CD4-positive, alpha-beta memory T cell (primary cell): ENCODE results near the gene CDC73. TPM values are rescaled to one million over a fixed set of nuclear protein-coding genes. Genes with fewer than 3 reads are reported as not detected.
"Not testable (repeated sequence)": the region's sequence is repeated elsewhere in the genome, so short reads cannot be mapped to it uniquely, and the experiment has no call there.

Experiments used
- CTCF ChIA-PET: fragments of 350-600 bp; sonication (Branson Sonifier 250); formaldehyde crosslinking; loops from one replicate; lab custom pipeline; 2021; ENCODE audit warnings: inconsistent platforms; ENCODE audit not compliant: partially characterized antibody; lab: Charles Lee
- POLR2A ChIA-PET: fragments of 350-600 bp; sonication (Branson Sonifier 250); formaldehyde crosslinking; loops from one replicate; lab custom pipeline; 2021; ENCODE audit not compliant: partially characterized antibody; lab: Charles Lee
- DNase-seq, 5 donors: peaks; one replicate each; pipeline versions ENCODE4 v3.0.0 to v3.0.0-alpha.2; 2020 to 2022; ENCODE audit warnings: mixed read lengths in 1 of 5
- H3K27ac ChIP-seq: one replicate; pipeline ENCODE4 v1.7.0; 2013; ENCODE audit warnings: low read depth, low read length
- H3K27me3 ChIP-seq: 2 replicates; pipeline ENCODE4 v1.7.0; 2013; ENCODE audit warnings: mild to moderate bottlenecking, low read length, moderate library complexity; ENCODE audit not compliant: insufficient read depth
- H3K36me3 ChIP-seq: 2 replicates; pipeline ENCODE4 v1.7.0; 2013; ENCODE audit warnings: mild to moderate bottlenecking, low read length, moderate library complexity; ENCODE audit not compliant: insufficient read depth
- H3K4me1 ChIP-seq: 2 replicates; pipeline ENCODE4 v1.7.0; 2013; ENCODE audit warnings: mild to moderate bottlenecking, low read length, moderate library complexity; ENCODE audit not compliant: insufficient read depth
- H3K4me3 ChIP-seq, 2 donors: one replicate each; pipeline ENCODE4 v1.7.0; 2013; ENCODE audit warnings: low read length in 2 of 2, mild to moderate bottlenecking in 1 of 2
- H3K9me3 ChIP-seq, 2 donors: one replicate each; pipeline ENCODE4 v1.7.0; 2013; ENCODE audit warnings: low read length in 2 of 2, control low read depth in 1 of 2; ENCODE audit not compliant: control insufficient read depth in 1 of 2
- H3K27ac Mint-ChIP-seq, 7 donors: one replicate each; pipeline ENCODE4 v1.8.0; 2020 to 2021; ENCODE audit warnings: mixed read lengths in 7 of 7, mild to moderate bottlenecking in 6 of 7, inconsistent platforms in 3 of 7, moderate library complexity in 3 of 7
- H3K27me3 Mint-ChIP-seq, 2 donors: one replicate each; pipeline ENCODE4 v1.8.0; 2020 to 2021; ENCODE audit warnings: mixed read lengths in 2 of 2
- H3K36me3 Mint-ChIP-seq, 2 donors: one replicate each; pipeline ENCODE4 v1.8.0; 2020 to 2021; ENCODE audit warnings: mixed read lengths in 2 of 2, inconsistent platforms in 1 of 2, mild to moderate bottlenecking in 1 of 2
- H3K4me1 Mint-ChIP-seq, 4 donors: one replicate each; pipeline ENCODE4 v1.8.0; 2020 to 2021; ENCODE audit warnings: mixed read lengths in 4 of 4, mild to moderate bottlenecking in 1 of 4
- H3K4me3 Mint-ChIP-seq, 8 donors: one replicate each; pipeline ENCODE4 v1.8.0; 2020 to 2021; ENCODE audit warnings: mixed read lengths in 8 of 8, mild to moderate bottlenecking in 7 of 8, moderate library complexity in 6 of 8, inconsistent platforms in 3 of 8
- H3K9me3 Mint-ChIP-seq, 8 donors: one replicate each; pipeline ENCODE4 v1.8.0; 2020 to 2021; ENCODE audit warnings: mixed read lengths in 8 of 8, mild to moderate bottlenecking in 5 of 8, inconsistent platforms in 3 of 8, moderate library complexity in 1 of 8
- intact Hi-C: fragments of 100-400 bp; cut with micrococcal nuclease; formaldehyde crosslinking; loops from one replicate; pipeline ENCODE4 v1.15.1; 2023
- polyA plus RNA-seq, 2 donors: library from polyadenylated mRNA; unstranded; fragments of 300-500 nt; fragmentation: Illumina TruSeq; gene quantifications; one replicate each; pipeline ENCODE4 v1.2.3, GENCODE V29; 2021
- total RNA-seq, 2 experiments: library from RNA; stranded (reverse); gene quantifications; one replicate each; pipeline ENCODE4 v1.2.3, GENCODE V29; 2021

The CDC73 gene
- total and polyA plus RNA-seq, 4 experiments from 2014 or later: 70.4 to 75.0 (median 71.3) TPM

DNA sequence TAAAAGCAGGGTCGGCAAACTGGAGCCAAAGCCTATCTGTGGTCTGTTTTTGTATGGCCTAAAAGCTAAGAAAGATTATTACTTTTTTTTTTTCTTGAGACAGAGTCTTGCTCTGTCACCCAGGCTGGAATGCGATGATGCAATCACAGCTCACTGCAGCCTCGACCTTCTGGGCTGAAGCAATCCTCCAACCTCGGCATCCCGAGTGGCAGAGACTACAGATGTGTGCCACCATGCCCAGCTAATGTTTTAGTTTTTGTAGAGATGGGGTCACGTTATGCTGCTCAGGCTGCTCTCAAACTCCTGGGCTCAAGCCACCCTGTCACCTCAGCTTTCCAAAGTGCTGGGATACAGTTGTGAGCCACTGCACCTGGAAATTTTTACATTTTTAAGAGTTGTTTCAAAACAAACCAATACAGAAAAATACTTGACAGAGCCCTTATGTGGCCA is 10.2 kb upstream of the CDC73 start:
- ChIA-PET CTCF (interaction anchor here (0.7 to 1.6 kb wide), 4 partner anchors 8 to 11 kb away, joined by 3 to 4 read pairs (median 3); partner anchors contain the start of gene CDC73), POLR2A (no interaction called here)
- Mint-ChIP-seq H3K9me3 (no peaks in the 10 kb centered on the region), H3K36me3 (no peaks in the 10 kb centered on the region), H3K4me3 (no peak overlapping the region), H3K27ac (no peak overlapping the region), H3K4me1 (no peaks in the 10 kb centered on the region), H3K27me3 (no peaks in the 10 kb centered on the region)
- Histone ChIP-seq H3K4me3 (no peak overlapping the region), H3K9me3 (no peaks in the 10 kb centered on the region), H3K4me1 (no peaks in the 10 kb centered on the region), H3K27ac (no peak overlapping the region), H3K27me3 (no peaks in the 10 kb centered on the region), H3K36me3 (no peaks in the 10 kb centered on the region)
- no peak for DNase-seq
- intact Hi-C loops: no loop called here

DNA sequence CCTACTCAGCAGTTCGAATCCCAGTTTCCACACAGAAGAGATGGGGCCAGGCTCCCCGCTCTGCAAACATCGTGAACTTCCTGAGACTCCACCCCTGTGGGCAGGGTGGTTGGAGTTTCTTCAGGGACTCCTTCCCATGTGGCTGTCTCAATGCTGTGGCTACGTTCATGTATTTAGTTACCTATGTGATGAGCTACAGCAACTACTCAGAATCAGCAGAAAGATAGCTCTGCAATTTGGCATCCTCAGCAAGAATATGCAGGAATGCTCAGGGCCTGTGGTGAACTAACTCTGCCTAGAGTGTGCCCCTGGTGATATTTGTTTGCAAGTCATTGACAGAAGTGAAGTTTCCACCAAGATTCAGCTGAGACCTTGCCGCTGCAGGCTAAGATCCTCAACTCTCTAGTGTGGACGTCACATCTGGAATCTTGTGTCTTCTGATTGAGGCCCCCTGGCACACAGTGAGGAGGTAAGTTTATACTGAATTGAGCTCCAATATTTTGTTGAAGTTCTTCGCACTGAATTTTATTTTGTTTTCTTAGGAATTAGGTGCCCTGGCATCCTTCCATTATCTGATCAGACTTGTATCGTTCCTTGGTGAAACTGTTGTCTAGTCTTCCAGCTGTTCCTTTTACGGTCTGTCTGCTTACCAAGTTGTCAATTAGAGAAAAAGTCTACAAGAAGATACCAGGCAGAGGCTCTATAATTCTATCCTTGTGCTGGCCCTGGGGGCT is 8.4 kb upstream of the CDC73 start:
- H3K27me3 Mint-ChIP-seq: no peaks in the 10 kb centered on the region
- POLR2A ChIA-PET: interaction anchor here (0.6 to 1.0 kb wide), 2 partner anchors 9 to 59 kb away, joined by 3 read pairs; partner anchors contain the start of gene CDC73
- H3K27ac Mint-ChIP-seq: no peak overlapping the region
- no peak overlapping the region for H3K4me3 Mint-ChIP-seq
- Histone ChIP-seq H3K9me3 (no peaks in the 10 kb centered on the region), H3K27me3 (no peaks in the 10 kb centered on the region), H3K27ac (no peak overlapping the region), H3K4me1 (no peaks in the 10 kb centered on the region), H3K36me3 (no peaks in the 10 kb centered on the region), H3K4me3 (no peak overlapping the region)
- H3K9me3 Mint-ChIP-seq: no peaks in the 10 kb centered on the region
- H3K4me1 Mint-ChIP-seq: peaks cover 0 to 6% (median under 1%) of the 10 kb centered on the region in 4 donors
- CTCF ChIA-PET: interaction anchor here (1.6 kb wide), 1 partner anchor 8 kb away, joined by 3 read pairs; the partner anchor contains the start of gene CDC73
- no peaks in the 10 kb centered on the region for H3K36me3 Mint-ChIP-seq
- DNase-seq: no peak
- intact Hi-C loops: no loop called here

DNA sequence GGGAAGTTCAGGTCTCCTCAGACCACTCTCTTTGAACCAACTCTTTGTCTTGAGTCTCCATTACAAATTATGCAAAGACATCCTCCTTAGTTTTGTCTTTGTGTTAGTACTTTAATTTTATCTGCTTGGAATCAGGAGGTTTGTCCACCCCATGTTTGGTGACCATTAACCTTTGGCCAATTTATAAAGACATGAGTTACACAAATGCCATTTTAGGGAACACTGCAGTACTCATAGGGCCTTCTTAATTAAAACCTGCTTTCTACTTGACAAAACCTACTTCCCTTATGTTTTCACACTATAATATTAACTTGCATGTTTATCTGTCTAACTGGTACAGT is 7.9 kb upstream of the CDC73 start:
- H3K9me3 ChIP-seq: no peaks in the 10 kb centered on the region
- H3K27ac Mint-ChIP-seq: no peak overlapping the region
- no peak for DNase-seq
- CTCF ChIA-PET: no interaction called here
- no peak overlapping the region for H3K4me3 Mint-ChIP-seq
- no peaks in the 10 kb centered on the region for H3K4me1 ChIP-seq
- no peaks in the 10 kb centered on the region for H3K36me3 ChIP-seq
- no peaks in the 10 kb centered on the region for H3K27me3 ChIP-seq
- no peaks in the 10 kb centered on the region for H3K36me3 Mint-ChIP-seq
- POLR2A ChIA-PET: no interaction called here
- H3K27ac ChIP-seq: no peak overlapping the region
- peaks cover 0 to 11% (median 2%) of the 10 kb centered on the region in 4 donors for H3K4me1 Mint-ChIP-seq
- H3K9me3 Mint-ChIP-seq: no peaks in the 10 kb centered on the region
- no peak overlapping the region for H3K4me3 ChIP-seq
- intact Hi-C loops: no loop called here
- H3K27me3 Mint-ChIP-seq: no peaks in the 10 kb centered on the region

DNA sequence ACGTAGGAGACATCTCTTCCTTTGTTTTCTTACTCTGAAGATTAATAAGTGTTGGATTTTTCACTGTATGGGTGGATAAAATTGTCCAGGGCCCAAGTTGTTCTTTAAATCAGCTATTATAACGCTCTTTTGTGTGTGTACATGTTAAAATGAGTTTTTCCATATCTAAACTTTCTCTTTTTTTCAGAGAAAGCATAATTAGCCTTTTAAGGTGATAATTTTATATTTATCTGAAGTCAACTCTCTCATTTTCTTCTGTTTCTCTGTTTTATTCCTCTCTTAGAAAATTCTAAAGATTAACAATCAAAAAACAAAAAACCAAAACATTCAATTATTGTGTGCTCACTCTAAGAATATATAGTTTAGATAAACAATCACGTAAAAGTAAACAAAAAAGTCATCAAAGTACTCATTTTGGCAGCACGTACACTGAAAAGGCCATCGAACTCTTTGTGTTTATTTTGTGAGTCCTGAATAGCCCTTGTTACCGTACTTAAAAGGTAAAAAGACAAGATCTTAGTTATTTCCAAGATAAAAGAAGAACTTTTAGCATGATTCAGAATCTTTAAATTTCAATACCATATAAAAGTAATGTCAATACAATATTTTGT is 7.2 kb upstream of the CDC73 start:
- intact Hi-C loops: no loop called here
- Mint-ChIP-seq H3K4me1 (peaks cover 0 to 16% (median 3%) of the 10 kb centered on the region in 4 donors), H3K36me3 (no peaks in the 10 kb centered on the region), H3K27ac (no peak overlapping the region), H3K27me3 (no peaks in the 10 kb centered on the region), H3K4me3 (no peak overlapping the region), H3K9me3 (no peaks in the 10 kb centered on the region)
- Histone ChIP-seq H3K36me3 (no peaks in the 10 kb centered on the region), H3K27me3 (no peaks in the 10 kb centered on the region), H3K9me3 (no peaks in the 10 kb centered on the region), H3K27ac (no peak overlapping the region), H3K4me3 (no peak overlapping the region), H3K4me1 (no peaks in the 10 kb centered on the region)
- ChIA-PET POLR2A (no interaction called here), CTCF (no interaction called here)
- DNase-seq: no peak

DNA sequence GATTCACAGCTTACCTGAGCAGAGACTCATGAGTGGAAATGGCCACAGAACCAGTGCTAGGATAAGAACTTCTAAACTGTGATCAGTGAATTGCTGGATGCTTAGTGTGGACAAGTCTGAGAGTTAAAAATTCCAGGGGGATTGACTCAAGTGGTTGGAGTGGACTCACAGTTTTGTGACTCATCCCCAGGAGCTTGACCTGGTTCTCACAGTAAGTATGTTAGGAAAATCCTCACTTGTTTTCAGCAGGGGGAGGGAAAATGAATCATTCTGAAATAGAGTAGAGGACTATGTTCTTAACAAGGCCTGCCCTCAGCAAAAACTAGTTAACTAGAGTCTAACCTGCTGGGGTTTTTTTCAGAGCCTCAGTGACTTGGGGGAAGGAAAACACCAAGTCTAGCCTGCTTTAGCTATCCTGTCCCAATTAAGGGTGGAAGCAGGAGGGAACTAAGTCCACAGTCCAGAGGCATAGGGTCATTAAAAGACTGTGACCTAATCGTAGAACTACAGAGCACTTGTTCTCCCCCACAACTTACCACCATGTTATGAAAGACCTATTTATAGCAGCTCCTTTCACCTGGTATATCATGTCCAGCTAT is 6.1 kb upstream of the CDC73 start:
- CTCF ChIA-PET: interaction anchor here (0.7 to 1.2 kb wide), 3 partner anchors 13 to 105 kb away, joined by 3 read pairs; partner anchors contain the start of gene UCHL5
- intact Hi-C loops: no loop called here
- POLR2A ChIA-PET: interaction anchor here (0.6 kb wide), 1 partner anchor 125 kb away, joined by 4 read pairs; no protein-coding TSS in a partner anchor

DNA sequence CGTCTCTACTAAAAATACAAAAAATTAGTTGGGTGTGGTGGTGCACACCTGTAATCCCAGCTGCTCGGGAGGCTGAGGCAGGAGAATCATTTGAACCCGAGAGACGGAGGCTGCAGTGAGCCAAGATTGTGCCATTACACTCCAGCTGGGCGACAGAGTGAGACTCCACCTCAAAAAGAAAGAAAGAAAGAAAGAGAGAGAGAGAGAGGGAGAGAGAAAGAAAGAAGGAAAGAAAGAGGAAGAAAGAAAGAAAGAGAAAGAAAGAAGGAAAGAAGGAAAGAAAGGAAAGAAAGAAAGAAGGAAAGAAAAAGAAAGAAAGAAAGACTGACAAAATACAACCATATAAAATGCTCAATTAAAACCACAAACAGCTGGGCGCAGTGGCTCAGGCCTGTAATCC is 4.7 kb upstream of the CDC73 start:
- H3K27me3 Mint-ChIP-seq, H3K4me1 ChIP-seq, H3K4me3 Mint-ChIP-seq, H3K9me3 Mint-ChIP-seq, H3K27ac ChIP-seq, intact Hi-C loops, DNase-seq, H3K4me3 ChIP-seq, H3K27ac Mint-ChIP-seq, H3K36me3 ChIP-seq, H3K36me3 Mint-ChIP-seq, H3K9me3 ChIP-seq, H3K27me3 ChIP-seq: not testable (repeated sequence)
- ChIA-PET CTCF (interaction anchor here (0.7 to 1.3 kb wide), 2 partner anchors 38 to 59 kb away, joined by 3 read pairs; no protein-coding TSS in a partner anchor), POLR2A (interaction anchor here (0.7 kb wide), 1 partner anchor 56 kb away, joined by 3 read pairs; no protein-coding TSS in a partner anchor)
- peaks cover 5 to 30% (median 14%) of the 10 kb centered on the region in 4 donors for H3K4me1 Mint-ChIP-seq

More for the DNA sequence above, 6.1 kb upstream of the CDC73 start:
- Mint-ChIP-seq H3K36me3 (no peaks in the 10 kb centered on the region), H3K9me3 (no peaks in the 10 kb centered on the region), H3K4me1 (peaks cover 2 to 21% (median 6%) of the 10 kb centered on the region in 4 donors), H3K27me3 (no peaks in the 10 kb centered on the region), H3K27ac (no peak overlapping the region), H3K4me3 (no peak overlapping the region)
- H3K36me3 ChIP-seq: no peaks in the 10 kb centered on the region
- H3K27ac ChIP-seq: no peak overlapping the region
- no peaks in the 10 kb centered on the region for H3K27me3 ChIP-seq
- no peak overlapping the region for H3K4me3 ChIP-seq
- DNase-seq: no peak
- H3K4me1 ChIP-seq: no peaks in the 10 kb centered on the region
- no peaks in the 10 kb centered on the region for H3K9me3 ChIP-seq

DNA sequence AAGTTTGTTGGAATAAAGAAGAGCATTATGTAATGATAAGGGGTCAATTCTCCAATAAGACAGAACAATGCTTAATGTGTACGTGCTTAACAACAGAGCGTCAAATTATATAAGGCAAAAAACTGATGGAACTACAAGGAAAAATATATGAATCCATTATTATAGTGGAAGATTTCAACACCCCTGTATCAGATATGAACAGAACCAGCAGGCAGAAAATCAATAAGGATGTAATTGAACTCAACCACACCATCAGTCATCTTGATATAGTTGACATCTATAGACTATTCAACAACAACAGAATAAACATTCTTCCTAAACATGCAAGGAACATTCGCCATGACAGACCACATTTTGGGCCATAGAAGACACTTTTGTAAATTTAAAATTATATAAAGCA is 3.6 kb upstream of the CDC73 start:
- H3K36me3 ChIP-seq: no peaks in the 10 kb centered on the region
- Mint-ChIP-seq H3K4me3 (no peak overlapping the region), H3K27me3 (no peaks in the 10 kb centered on the region), H3K36me3 (peaks cover 0 to 9% of the 10 kb centered on the region in 2 donors), H3K4me1 (peaks cover 10 to 38% (median 20%) of the 10 kb centered on the region in 4 donors), H3K27ac (peak overlapping the region in 3 of 7 donors; percentile 4 to 56 (median 13)), H3K9me3 (no peaks in the 10 kb centered on the region)
- no peaks in the 10 kb centered on the region for H3K9me3 ChIP-seq
- H3K27ac ChIP-seq: no peak overlapping the region
- no peak for DNase-seq
- ChIA-PET POLR2A (interaction anchor here (0.9 kb wide), 1 partner anchor 59 kb away, joined by 3 read pairs; the partner anchor contains the start of gene UCHL5), CTCF (interaction anchor here (1.3 kb wide), 1 partner anchor 60 kb away, joined by 3 read pairs; no protein-coding TSS in a partner anchor)
- H3K4me1 ChIP-seq: peaks cover 11% of the 10 kb centered on the region
- H3K4me3 ChIP-seq: no peak overlapping the region
- intact Hi-C loops: no loop called here
- H3K27me3 ChIP-seq: no peaks in the 10 kb centered on the region
